Measurements from ENCODE around the gene VPS54. TPM values are rescaled to one million over a fixed set of nuclear protein-coding genes. Genes with fewer than 3 reads are reported as not detected.

Gene VPS54
- total RNA-seq, 4 donors from 2014 or later: 19.0 to 24.1 (median 23.4) TPM

- Histone ChIP-seq H3K27me3 (no peaks in the 10 kb centered on the region), H3K36me3 (no peaks in the 10 kb centered on the region), H3K9me3 (no peaks in the 10 kb centered on the region), H3K27ac (replicated peaks in 1 of 4) (no peak overlapping the region), H3K4me1 (peaks cover 13 to 14% (median 14%) of the 10 kb centered on the region in 4 donors), H3K4me3 (no peak overlapping the region)
- 85% methylated on average over 3 of the region's 3 CpGs for WGBS
- intact Hi-C loops (cut with DNase I): no loop called here
- no peak for DNase-seq (ENCODE audit: extremely low spot score)
- no peak for TF ChIP-seq CTCF (IDR thresholded peaks at IDR 0.05)
These were observed 5.2 kb upstream of the VPS54 start for GRCh38 chr2:64024259-64024949.

- no peaks in the 10 kb centered on the region for H3K9me3 ChIP-seq
- no peak for DNase-seq (ENCODE audit: extremely low spot score)
- H3K27me3 ChIP-seq: no peaks in the 10 kb centered on the region
- no peaks in the 10 kb centered on the region for H3K36me3 ChIP-seq
- WGBS: 77% methylated on average over 4 of the region's 4 CpGs
- no peak overlapping the region for H3K4me3 ChIP-seq
- peaks cover 13 to 14% (median 14%) of the 10 kb centered on the region in 4 donors for H3K4me1 ChIP-seq
- intact Hi-C loops (cut with DNase I): no loop called here
- TF ChIP-seq EP300 (IDR thresholded peaks at IDR 0.05) (no peak), POLR2A (IDR thresholded peaks at IDR 0.05; ENCODE audit: low read depth) (no peak), CTCF (IDR thresholded peaks at IDR 0.05) (no peak), POLR2AphosphoS5 (IDR thresholded peaks at IDR 0.05) (no peak)
- H3K27ac ChIP-seq (replicated peaks in 1 of 4): no peak overlapping the region
These were observed 4.4 kb upstream of the VPS54 start for GRCh38 chr2:64023485-64024258.

- H3K27me3 ChIP-seq: no peaks in the 10 kb centered on the region
- H3K36me3 ChIP-seq: no peaks in the 10 kb centered on the region
- no peaks in the 10 kb centered on the region for H3K9me3 ChIP-seq
- no peak for DNase-seq (ENCODE audit: extremely low spot score)
- H3K4me1 ChIP-seq: peaks cover 19 to 29% (median 28%) of the 10 kb centered on the region in 4 donors
- H3K4me3 ChIP-seq: no peak overlapping the region
- intact Hi-C loops (cut with DNase I): no loop called here
- TF ChIP-seq POLR2AphosphoS5 (IDR thresholded peaks at IDR 0.05) (no peak), CTCF (IDR thresholded peaks at IDR 0.05) (no peak), EP300 (IDR thresholded peaks at IDR 0.05) (no peak), POLR2A (IDR thresholded peaks at IDR 0.05; ENCODE audit: low read depth) (no peak)
- no peak overlapping the region for H3K27ac ChIP-seq (replicated peaks in 1 of 4)
- 42% methylated on average over 2 of the region's 2 CpGs for WGBS
These were observed 2.4 kb upstream of the VPS54 start for GRCh38 chr2:64021578-64021977.

GRCh38 chr2:64019975-64020528, 824 bp upstream of the VPS54 start:
- DNase-seq (ENCODE audit: extremely low spot score): no peak
- H3K4me3 ChIP-seq: peak overlapping the region; percentile 82 to 91 (median 86)
- peaks cover 28 to 44% (median 44%) of the 10 kb centered on the region in 4 donors for H3K4me1 ChIP-seq
- H3K27ac ChIP-seq (replicated peaks in 1 of 4): peak overlapping the region; percentile 96 to 99 (median 98)
- H3K36me3 ChIP-seq: no peaks in the 10 kb centered on the region
- no peaks in the 10 kb centered on the region for H3K27me3 ChIP-seq
- TF ChIP-seq POLR2AphosphoS5 (IDR thresholded peaks at IDR 0.05) (no peak), CTCF (IDR thresholded peaks at IDR 0.05) (no peak), EP300 (IDR thresholded peaks at IDR 0.05) (no peak), POLR2A (IDR thresholded peaks at IDR 0.05; ENCODE audit: low read depth) (no peak)
- no peaks in the 10 kb centered on the region for H3K9me3 ChIP-seq
- intact Hi-C loops (cut with DNase I): no loop called here

Measured in esophagus muscularis mucosa (tissue), 4 donors.